Lung (tissue), 12 donors: Measurements from ENCODE around the gene SLC12A8. TPM values are rescaled to one million over a fixed set of nuclear protein-coding genes. Genes with fewer than 3 reads are reported as not detected.

Source experiments
- ATAC-seq: fragments of 200-7000 bp; cut with Tn5 transposase; one replicate; pipeline ENCODE4 v1.9.1; 2020; ENCODE audit warnings: moderate number of reproducible peaks; ENCODE audit not compliant: insufficient read depth, low FRiP score
- DNase-seq, 3 donors: peaks; one replicate each; pipeline ENCODE4 v3.0.0-alpha.2; 2013 to 2017
- H3K27ac ChIP-seq, 2 donors: one replicate each; pipeline ENCODE4 v1.5.1; 2013; ENCODE audit warnings: mild to moderate bottlenecking in 2 of 2, moderate library complexity in 2 of 2, control low read depth in 1 of 2, inconsistent platforms in 1 of 2, low read depth in 1 of 2, low read length in 1 of 2
- H3K27me3 ChIP-seq, 3 donors: one replicate each; pipeline ENCODE4 v1.5.1; 2013; ENCODE audit warnings: low read length in 2 of 3; ENCODE audit not compliant: control insufficient read depth in 3 of 3, insufficient read depth in 3 of 3
- H3K36me3 ChIP-seq, 4 donors: one replicate each; pipeline ENCODE4 v1.5.1; 2013; ENCODE audit warnings: low read length in 4 of 4, mild to moderate bottlenecking in 1 of 4, moderate library complexity in 1 of 4; ENCODE audit not compliant: control insufficient read depth in 4 of 4, insufficient read depth in 4 of 4
- H3K4me1 ChIP-seq, 5 donors: one replicate each; pipeline ENCODE4 v1.5.1; 2013; ENCODE audit warnings: low read length in 5 of 5, mild to moderate bottlenecking in 2 of 5, moderate library complexity in 1 of 5; ENCODE audit not compliant: control insufficient read depth in 5 of 5, insufficient read depth in 5 of 5
- H3K4me3 ChIP-seq: one replicate; pipeline ENCODE4 v1.5.1; 2013; ENCODE audit warnings: mild to moderate bottlenecking, control low read depth, moderate library complexity
- H3K9ac ChIP-seq, 2 donors: one replicate each; pipeline ENCODE4 v1.5.1; 2013; ENCODE audit warnings: low read length in 2 of 2, control low read depth in 1 of 2; ENCODE audit not compliant: insufficient read depth in 1 of 2
- H3K9me3 ChIP-seq, 4 donors: one replicate each; pipeline ENCODE4 v1.5.1; 2013; ENCODE audit warnings: low read length in 3 of 4, mild to moderate bottlenecking in 1 of 4, moderate library complexity in 1 of 4; ENCODE audit not compliant: control insufficient read depth in 4 of 4, insufficient read depth in 3 of 4
- CTCF ChIP-seq: IDR thresholded peaks from 2 replicates; pipeline ENCODE4 v1.5.1; 2012; ENCODE audit warnings: mild to moderate bottlenecking; ENCODE audit errors: control extremely low read depth, extremely low read depth
- WGBS, 2 donors: extraction: QIAGEN DNeasy Blood & Tissue Kit; methylation state at CpG; one replicate each; pipeline ENCODE4 v1.1.7; 2013; 5-methylcytosine and 5-hydroxymethylcytosine counted together
- polyA plus RNA-seq, 2 donors: library from polyadenylated mRNA; stranded (reverse); fragments of 200-250 nt; gene quantifications; one replicate each; pipeline ENCODE4 v1.2.1, GENCODE V29; 2013
- total RNA-seq, 2 donors: library from RNA; depleted of rRNA in 1 of 2; stranded (reverse); fragments of >200 nt in 1 of 2; gene quantifications; one replicate each; pipeline ENCODE4 v1.2.1, GENCODE V29; 2014 to 2021
- donor health status: control.
- donor health status: control.
- donor health status: Bipolar disorder and iron deficiency.
- donor health status: healthy.
- donor health status: DM: yes; HTN: yes; CAD: no.

The SLC12A8 gene
- total and polyA plus RNA-seq, 4 donors = 3.1 to 9.8 (median 5.8) TPM

- Histone ChIP-seq H3K9ac (no peak overlapping the region), H3K4me1 (peaks cover 16 to 41% (median 27%) of the 10 kb centered on the region in 5 donors), H3K27me3 (no peaks in the 10 kb centered on the region), H3K4me3 (no peak overlapping the region), H3K36me3 (peaks cover 0 to 2% (median 0%) of the 10 kb centered on the region in 4 donors), H3K9me3 (no peaks in the 10 kb centered on the region), H3K27ac (peak overlapping the region in 1 of 2 donors; percentile 13)
- WGBS, 2 donors = 88 to 92% methylated on average over 2 of the region's 2 CpGs
- DNase-seq (no peak), ATAC-seq (no peak)
- TF ChIP-seq CTCF = no peak
Observed at GRCh38 chr3:125037498-125038150, 174.9 kb downstream of the SLC12A8 start.

- no peaks in the 10 kb centered on the region for H3K27me3 ChIP-seq
- H3K9me3 ChIP-seq = no peaks in the 10 kb centered on the region
- 86 to 91% methylated on average over 5 of the region's 5 CpGs for WGBS, 2 donors
- no peak overlapping the region for H3K9ac ChIP-seq
- peaks cover 0 to 3% (median 0%) of the 10 kb centered on the region in 4 donors for H3K36me3 ChIP-seq
- no peak overlapping the region for H3K4me3 ChIP-seq
- H3K4me1 ChIP-seq = peaks cover 18 to 42% (median 21%) of the 10 kb centered on the region in 5 donors
- ATAC-seq (no peak), DNase-seq (no peak)
- H3K27ac ChIP-seq = no peak overlapping the region
- no peak for TF ChIP-seq CTCF
Observed at GRCh38 chr3:125035217-125035616, 177.3 kb downstream of the SLC12A8 start.

GRCh38 chr3:125033616-125034015 is 178.9 kb downstream of the SLC12A8 start:
- WGBS, 2 donors = 88 to 89% methylated on average over 14 of the region's 14 CpGs
- Histone ChIP-seq H3K36me3 (peaks cover 0 to 7% (median 5%) of the 10 kb centered on the region in 4 donors), H3K4me3 (no peak overlapping the region), H3K27me3 (no peaks in the 10 kb centered on the region), H3K9me3 (no peaks in the 10 kb centered on the region), H3K9ac (no peak overlapping the region), H3K4me1 (peaks cover 3 to 31% (median 6%) of the 10 kb centered on the region in 5 donors), H3K27ac (peak overlapping the region in 1 of 2 donors; percentile 49)
- no peak for TF ChIP-seq CTCF
- no peak for ATAC-seq
- DNase-seq = no peak
